Measurements from ENCODE around the gene CDC16. TPM values are rescaled to one million over a fixed set of nuclear protein-coding genes. Genes with fewer than 3 reads are reported as not detected.
A peak's percentile ranks its signal among the peaks of the same experiment; 100 is the strongest.

The CDC16 gene
- total and polyA plus RNA-seq, 2 of the 13 experiments (the other 11 are each of a cell fraction or from before 2014, with no cell fraction given) = 24.2 to 60.9 TPM

GRCh38 chr13:114281351-114282040 lies 46.8 kb downstream of the CDC16 start, which contains the start of gene UPF3A (continued):
- no peak; the same call in 1 of the 2 replicates for TF ChIP-seq ZBTB34 (CRISPR knock-in tag; IDR thresholded peaks at IDR 0.05)
- TF ChIP-seq ZFP90 (CRISPR knock-in tag; IDR thresholded peaks at IDR 0.05; ENCODE audit: borderline replicate concordance) = peak; percentile 54; the same call in 1 of the 2 replicates
- TF ChIP-seq ZNF205 (CRISPR knock-in tag; IDR thresholded peaks at IDR 0.05) = peak; percentile 45; the same call in 1 of the 2 replicates
- no peak for TF ChIP-seq ZNF616 (CRISPR knock-in tag; IDR thresholded peaks at IDR 0.05; ENCODE audit: low read depth)
- TF ChIP-seq RFX3 (CRISPR knock-in tag; IDR thresholded peaks at IDR 0.05) = no peak
- TF ChIP-seq RFXAP (CRISPR knock-in tag; IDR thresholded peaks at IDR 0.05; ENCODE audit: borderline replicate concordance) = peak; percentile 65; the same call in 1 of the 2 replicates
- no peak for TF ChIP-seq KIAA2018 (CRISPR knock-in tag; IDR thresholded peaks at IDR 0.05; ENCODE audit: borderline replicate concordance)
- TF ChIP-seq ZNF639 (CRISPR knock-in tag; conservative IDR thresholded peaks at IDR 0.05) = peak; percentile 96; the same call in 1 of the 2 replicates
- peak; percentile 66; the same call in 1 of the 2 replicates for TF ChIP-seq ZNF543 (CRISPR knock-in tag; IDR thresholded peaks at IDR 0.05)
- no peak; the same call in none of the 2 replicates for TF ChIP-seq ARNTL (CRISPR knock-in tag; IDR thresholded peaks at IDR 0.05)
- TF ChIP-seq XBP1 (CRISPR knock-in tag; IDR thresholded peaks at IDR 0.05) = no peak
- TF ChIP-seq ZNF607 (CRISPR knock-in tag; IDR thresholded peaks at IDR 0.05; ENCODE audit: borderline replicate concordance) = peak; percentile 59
- TF ChIP-seq ZNF296 (CRISPR knock-in tag; conservative IDR thresholded peaks at IDR 0.05) = no peak
- TF ChIP-seq CHD2 (IDR thresholded peaks at IDR 0.05; ENCODE audit: low read depth, low read length) = peak; percentile 90
- no peak for TF ChIP-seq SMYD3 (CRISPR knock-in tag; IDR thresholded peaks at IDR 0.05)
- no peak for TF ChIP-seq MED13 (CRISPR knock-in tag; IDR thresholded peaks at IDR 0.05)
- TF ChIP-seq GATAD1 (CRISPR knock-in tag; IDR thresholded peaks at IDR 0.05) = peak; percentile 46; the same call in 1 of the 2 replicates
